HG03439 (cell line): ENCODE measurements around the gene STAT5B.

Source experiments
- ATAC-seq: cut with Tn5 transposase; IDR thresholded peaks from one replicate; pipeline ENCODE4 v1.9.1; 2021; ENCODE audit warnings: mild to moderate bottlenecking, moderate library complexity; ENCODE audit not compliant: unreplicated experiment

STAT5B gene

GRCh38 chr17:42286411-42287221, 10.4 kb upstream of the STAT5B start:
- ATAC-seq: no peak

- ATAC-seq: no peak
These were observed 9.3 kb upstream of the STAT5B start for GRCh38 chr17:42285346-42286050.

GRCh38 chr17:42284566-42284965, 8.4 kb upstream of the STAT5B start:
- ATAC-seq: no peak

GRCh38 chr17:42284024-42284369, 7.8 kb upstream of the STAT5B start:
- ATAC-seq: no peak

- ATAC-seq: no peak
These were observed 7.2 kb upstream of the STAT5B start for GRCh38 chr17:42283241-42284023.

- no peak for ATAC-seq
These were observed 6.4 kb upstream of the STAT5B start for GRCh38 chr17:42282478-42283080.

GRCh38 chr17:42281571-42282096, 5.4 kb upstream of the STAT5B start:
- ATAC-seq: no peak

GRCh38 chr17:42279776-42280630, 3.8 kb upstream of the STAT5B start:
- ATAC-seq: no peak

GRCh38 chr17:42277342-42277712, 1.1 kb upstream of the STAT5B start:
- ATAC-seq: no peak

- ATAC-seq: no peak
These were observed 584 bp upstream of the STAT5B start for GRCh38 chr17:42276609-42277341.

GRCh38 chr17:42275527-42276358, 448 bp downstream of the STAT5B start:
- ATAC-seq: no peak

GRCh38 chr17:42274812-42275526, 1.2 kb downstream of the STAT5B start:
- ATAC-seq: no peak

- no peak for ATAC-seq
These were observed 2.0 kb downstream of the STAT5B start for GRCh38 chr17:42274253-42274542.

- ATAC-seq: no peak
These were observed 2.5 kb downstream of the STAT5B start for GRCh38 chr17:42273474-42274252.

- ATAC-seq: no peak
These were observed 3.9 kb downstream of the STAT5B start for GRCh38 chr17:42272162-42272907.

- no peak for ATAC-seq
These were observed 4.5 kb downstream of the STAT5B start for GRCh38 chr17:42271779-42272035.
